WTC11 (cell line): ENCODE measurements around the gene COL13A1. TPM values are rescaled to one million over a fixed set of nuclear protein-coding genes. Genes with fewer than 3 reads are reported as not detected.

Experiments used
- ATAC-seq: fragments of 200-7000 bp; cut with Tn5 transposase; 2 replicates; pipeline ENCODE4 v1.10.0; 2021; ENCODE audit warnings: mild to moderate bottlenecking, moderate library complexity
- CTCF ChIA-PET: fragments of 300-600 bp; sonication (Branson Sonifier 250); formaldehyde crosslinking; loops from one replicate; lab custom pipeline; 2021; ENCODE audit warnings: antibody characterized with exemption; lab: Charles Lee
- POLR2A ChIA-PET: fragments of 350-600 bp; sonication (Branson Sonifier 250); formaldehyde crosslinking; loops from one replicate; lab custom pipeline; 2021; ENCODE audit warnings: antibody characterized with exemption; lab: Charles Lee
- DNase-seq: peaks from one replicate; pipeline ENCODE4 v3.0.0; 2021; ENCODE audit warnings: low spot score
- H3K27ac Mint-ChIP-seq: 2 replicates; pipeline ENCODE4 v1.8.0; 2021; ENCODE audit warnings: mixed read lengths
- H3K27me3 Mint-ChIP-seq: 2 replicates; pipeline ENCODE4 v1.8.0; 2021; ENCODE audit warnings: low read depth, mild to moderate bottlenecking, moderate library complexity, mixed read lengths
- H3K36me3 Mint-ChIP-seq: 2 replicates; pipeline ENCODE4 v1.8.0; 2021; ENCODE audit warnings: mixed read lengths
- H3K4me1 Mint-ChIP-seq: 2 replicates; pipeline ENCODE4 v1.8.0; 2022; ENCODE audit warnings: mixed read lengths
- H3K4me3 Mint-ChIP-seq: 2 replicates; pipeline ENCODE4 v1.8.0; 2021; ENCODE audit warnings: mild to moderate bottlenecking, moderate library complexity, mixed read lengths
- H3K9me3 Mint-ChIP-seq: 2 replicates; pipeline ENCODE4 v1.8.0; 2021; ENCODE audit warnings: mixed read lengths
- ARID4B ChIP-seq: sonication (generic); formaldehyde crosslinking; IDR thresholded peaks from 2 replicates; pipeline ENCODE4 v1.8.0; 2023; ENCODE audit warnings: missing genetic modification reagents, mild to moderate bottlenecking, borderline replicate concordance
- CDX4 ChIP-seq: fragments of 250-450 bp; sonication (Bioruptor Pico); IDR thresholded peaks from 2 replicates; pipeline ENCODE4 v1.9.0; 2021; ENCODE audit warnings: moderate library complexity, mild to moderate bottlenecking, inconsistent platforms, borderline replicate concordance
- CTCF ChIP-seq: fragments of 200-600 bp; IDR thresholded peaks from 2 replicates; pipeline ENCODE4 v1.8.0; 2022; ENCODE audit warnings: antibody characterized with exemption
- ETV6 ChIP-seq: sonication (generic); formaldehyde crosslinking; IDR thresholded peaks from 2 replicates; pipeline ENCODE4 v1.8.1; 2022; ENCODE audit warnings: mild to moderate bottlenecking, missing genetic modification reagents
- FOXJ3 ChIP-seq: sonication (generic); formaldehyde crosslinking; IDR thresholded peaks from 2 replicates; pipeline ENCODE4 v1.9.0; 2021; ENCODE audit warnings: missing genetic modification reagents, mild to moderate bottlenecking, borderline replicate concordance
- GRHL2 ChIP-seq: fragments of 250-450 bp; sonication (Bioruptor Pico); IDR thresholded peaks from 2 replicates; pipeline ENCODE4 v1.8.0; 2022; ENCODE audit warnings: mild to moderate bottlenecking, moderate library complexity; ENCODE audit not compliant: insufficient replicate concordance, severe bottlenecking
- HMGXB4 ChIP-seq: sonication (generic); formaldehyde crosslinking; IDR thresholded peaks from 2 replicates; pipeline ENCODE4 v1.8.1; 2023; ENCODE audit warnings: mild to moderate bottlenecking, moderate library complexity, missing genetic modification reagents
- IRF2 ChIP-seq: sonication (generic); formaldehyde crosslinking; IDR thresholded peaks from 2 replicates; pipeline ENCODE4 v1.8.0; 2022; ENCODE audit warnings: low read depth, missing genetic modification reagents, borderline replicate concordance
- JUN ChIP-seq: sonication (generic); formaldehyde crosslinking; IDR thresholded peaks from 2 replicates; pipeline ENCODE4 v1.8.0; 2023; ENCODE audit warnings: mild to moderate bottlenecking, missing genetic modification reagents
- MLX ChIP-seq: sonication (generic); formaldehyde crosslinking; IDR thresholded peaks from 2 replicates; pipeline ENCODE4 v1.8.1; 2023; ENCODE audit warnings: mild to moderate bottlenecking, missing genetic modification reagents, moderate library complexity
- MXD4 ChIP-seq: fragments of 250-450 bp; sonication (Bioruptor Pico); IDR thresholded peaks from 2 replicates; pipeline ENCODE4 v1.8.0; 2021; ENCODE audit warnings: mild to moderate bottlenecking, moderate library complexity, borderline replicate concordance
- OVOL2 ChIP-seq: fragments of 250-450 bp; sonication (Bioruptor Pico); IDR thresholded peaks from 2 replicates; pipeline ENCODE4 v1.9.0; 2021; ENCODE audit warnings: mild to moderate bottlenecking, borderline replicate concordance
- PRRX2 ChIP-seq: fragments of 250-450 bp; sonication (Bioruptor Pico); IDR thresholded peaks from 2 replicates; pipeline ENCODE4 v1.8.0; 2021; ENCODE audit warnings: mild to moderate bottlenecking
- RORB ChIP-seq: fragments of 250-450 bp; sonication (Bioruptor Pico); IDR thresholded peaks from 2 replicates; pipeline ENCODE4 v1.9.0; 2021; ENCODE audit warnings: mild to moderate bottlenecking
- ZNF423 ChIP-seq: fragments of 250-450 bp; sonication (Bioruptor Pico); IDR thresholded peaks from 2 replicates; pipeline ENCODE4 v2.1.2; 2022; ENCODE audit warnings: mild to moderate bottlenecking, moderate library complexity
- ZNF671 ChIP-seq: fragments of 250-450 bp; sonication (Bioruptor Pico); IDR thresholded peaks from 2 replicates; pipeline ENCODE4 v1.8.0; 2021; ENCODE audit warnings: mild to moderate bottlenecking
- total RNA-seq: library from RNA; stranded (reverse); gene quantifications from 3 replicates; pipeline ENCODE4 v1.2.3, GENCODE V29; 2021

COL13A1 gene
- total RNA-seq, 1 experiment from 2014 or later: 7.1 TPM

GRCh38 chr10:69829775-69830174 lies 28.1 kb downstream of the COL13A1 start:
- peaks cover 5% of the 10 kb centered on the region; the same call in 1 of the 2 replicates for H3K27me3 Mint-ChIP-seq
- TF ChIP-seq ZNF671 (CRISPR knock-in tag) (no peak), RORB (CRISPR knock-in tag) (no peak), GRHL2 (CRISPR knock-in tag) (no peak), OVOL2 (no peak), IRF2 (no peak), HMGXB4 (no peak), CDX4 (CRISPR knock-in tag) (no peak), MLX (CRISPR knock-in tag) (no peak), JUN (CRISPR knock-in tag) (no peak)
- POLR2A ChIA-PET: no interaction called here

GRCh38 chr10:69831231-69831855 lies 29.6 kb downstream of the COL13A1 start:
- Mint-ChIP-seq H3K4me1 (peaks cover 27% of the 10 kb centered on the region), H3K27ac (no peak overlapping the region), H3K36me3 (no peaks in the 10 kb centered on the region), H3K27me3 (peaks cover 5% of the 10 kb centered on the region; the same call in 1 of the 2 replicates), H3K4me3 (no peak overlapping the region), H3K9me3 (no peaks in the 10 kb centered on the region)
- CTCF ChIA-PET: interaction anchor here (0.6 to 1.2 kb wide), 2 partner anchors 42 to 83 kb away, joined by 3 read pairs; no protein-coding TSS in a partner anchor
- ATAC-seq (no peak), DNase-seq (no peak)
- TF ChIP-seq ZNF423 (CRISPR knock-in tag): peak; percentile 64; the same call in 1 of the 2 replicates
- no peak for TF ChIP-seq PRRX2
- POLR2A ChIA-PET: no interaction called here

More at GRCh38 chr10:69829775-69830174, 28.1 kb downstream of the COL13A1 start:
- ATAC-seq: no peak
- CTCF ChIA-PET: no interaction called here
- no peak overlapping the region for H3K4me3 Mint-ChIP-seq
- no peak for DNase-seq
- H3K36me3 Mint-ChIP-seq: no peaks in the 10 kb centered on the region
- H3K4me1 Mint-ChIP-seq: peaks cover 24% of the 10 kb centered on the region
- H3K27ac Mint-ChIP-seq: no peak overlapping the region
- no peaks in the 10 kb centered on the region for H3K9me3 Mint-ChIP-seq

- ATAC-seq (no peak), DNase-seq (no peak)
- no peaks in the 10 kb centered on the region; the same call in 1 of the 2 replicates for H3K27me3 Mint-ChIP-seq
- ChIA-PET POLR2A (no interaction called here), CTCF (interaction anchor here (0.5 to 1.7 kb wide), 5 partner anchors 11 to 79 kb away, joined by 3 to 13 read pairs (median 4); no protein-coding TSS in a partner anchor)
- H3K4me1 Mint-ChIP-seq: peaks cover 24% of the 10 kb centered on the region
- no peak for TF ChIP-seq ETV6 (CRISPR knock-in tag)
- no peak for TF ChIP-seq FOXJ3 (CRISPR knock-in tag)
- TF ChIP-seq CTCF: no peak
- TF ChIP-seq ARID4B: no peak
- TF ChIP-seq MXD4 (CRISPR knock-in tag): no peak
- no peak for TF ChIP-seq CDX4 (CRISPR knock-in tag)
- no peaks in the 10 kb centered on the region for H3K36me3 Mint-ChIP-seq
- H3K27ac Mint-ChIP-seq: no peak overlapping the region
- no peaks in the 10 kb centered on the region for H3K9me3 Mint-ChIP-seq
- no peak overlapping the region for H3K4me3 Mint-ChIP-seq
Measured at GRCh38 chr10:69835233-69835632, 33.5 kb downstream of the COL13A1 start.
